DOHH2 (cell line): ENCODE results near the gene DSTYK.

Experiments used
- H3F3A ChIP-seq: fragments of 200-600 bp; sonication (generic), shearing (Covaris generic); 2 replicates; pipeline ENCODE4 v1.6.0; 2016; ENCODE audit warnings: antibody characterized with exemption, mild to moderate bottlenecking; ENCODE audit not compliant: control insufficient read depth, insufficient read depth
- H3K27ac ChIP-seq: fragments of 200-600 bp; sonication (generic); 2 replicates; pipeline ENCODE4 v1.5.1; 2014; ENCODE audit warnings: low read depth, mild to moderate bottlenecking, low read length, moderate library complexity
- H3K27me3 ChIP-seq: fragments of 200-600 bp; sonication (generic); 2 replicates; pipeline ENCODE4 v1.6.1; 2014; ENCODE audit warnings: mild to moderate bottlenecking, low read length, mixed read lengths; ENCODE audit not compliant: control insufficient read depth
- H3K36me3 ChIP-seq: fragments of 200-600 bp; sonication (generic); 2 replicates; pipeline ENCODE4 v1.6.1; 2014; ENCODE audit warnings: mild to moderate bottlenecking, low read length, moderate library complexity, mixed read lengths; ENCODE audit not compliant: control insufficient read depth
- H3K4me1 ChIP-seq: fragments of 200-600 bp; sonication (generic); 2 replicates; pipeline ENCODE4 v1.6.1; 2014; ENCODE audit warnings: mild to moderate bottlenecking, low read length, mixed read lengths; ENCODE audit not compliant: control insufficient read depth
- H3K4me2 ChIP-seq: fragments of 200-600 bp; sonication (generic); 2 replicates; pipeline ENCODE4 v1.6.0; 2014; ENCODE audit warnings: mild to moderate bottlenecking, low read length, moderate library complexity
- H3K4me3 ChIP-seq: fragments of 200-600 bp; sonication (generic); 2 replicates; pipeline ENCODE4 v1.5.1; 2014; ENCODE audit warnings: mild to moderate bottlenecking, low read length, mixed read lengths
- H3K79me2 ChIP-seq: fragments of 200-600 bp; sonication (generic); 2 replicates; pipeline ENCODE4 v1.6.1; 2014; ENCODE audit warnings: mild to moderate bottlenecking, low read length, mixed read lengths; ENCODE audit not compliant: control insufficient read depth
- H3K9me2 ChIP-seq: fragments of 200-600 bp; sonication (generic); replicated peaks from 2 replicates; pipeline ENCODE4 v1.6.1; 2014; ENCODE audit warnings: mild to moderate bottlenecking, low read length, mixed read lengths; ENCODE audit not compliant: control insufficient read depth
- H3K9me3 ChIP-seq: fragments of 200-600 bp; sonication (generic); 2 replicates; pipeline ENCODE4 v1.6.1; 2014; ENCODE audit warnings: antibody characterized with exemption, low read length, mixed read lengths; ENCODE audit not compliant: control insufficient read depth, insufficient read depth
- H4K20me1 ChIP-seq: fragments of 200-600 bp; sonication (generic); 2 replicates; pipeline ENCODE4 v1.6.0; 2014; ENCODE audit warnings: low read depth, mild to moderate bottlenecking, antibody characterized with exemption, low read length, moderate library complexity; ENCODE audit not compliant: control insufficient read depth, insufficient read depth
- CTCF ChIP-seq: fragments of 200-600 bp; sonication (generic); IDR thresholded peaks from one replicate; pipeline ENCODE4 v1.5.1; 2014; ENCODE audit warnings: antibody characterized with exemption, mild to moderate bottlenecking, low read depth, low read length; ENCODE audit not compliant: poor library complexity, severe bottlenecking
- EZH2phosphoT487 ChIP-seq: fragments of 200-600 bp; sonication (generic); IDR thresholded peaks from 2 replicates; pipeline ENCODE4 v1.6.1; 2017; ENCODE audit warnings: borderline replicate concordance, mild to moderate bottlenecking, antibody characterized with exemption, low read length, moderate library complexity, mixed read lengths

The DSTYK gene

GRCh38 chr1:205230982-205231381 is 19.5 kb upstream of the DSTYK start:
- Histone ChIP-seq H3K4me1 (peaks cover 41% of the 10 kb centered on the region), H3K79me2 (no peaks in the 10 kb centered on the region), H3K36me3 (no peaks in the 10 kb centered on the region), H3K4me3 (no peak overlapping the region), H4K20me1 (no peaks in the 10 kb centered on the region), H3K27ac (no peak overlapping the region), H3F3A (no peaks in the 10 kb centered on the region), H3K4me2 (no peak overlapping the region), H3K9me3 (no peaks in the 10 kb centered on the region), H3K9me2 (no peaks in the 10 kb centered on the region), H3K27me3 (peaks cover 43% of the 10 kb centered on the region)
- TF ChIP-seq CTCF (no peak), EZH2phosphoT487 (no peak)

- no peaks in the 10 kb centered on the region for H3F3A ChIP-seq
- no peaks in the 10 kb centered on the region for H3K79me2 ChIP-seq
- H3K9me2 ChIP-seq, result no peaks in the 10 kb centered on the region
- peak overlapping the region; percentile 14 for H3K4me3 ChIP-seq
- peaks cover 41% of the 10 kb centered on the region for H3K4me1 ChIP-seq
- no peaks in the 10 kb centered on the region for H4K20me1 ChIP-seq
- TF ChIP-seq EZH2phosphoT487 (no peak), CTCF (no peak)
- H3K27ac ChIP-seq, result no peak overlapping the region
- peak overlapping the region; percentile 49 for H3K4me2 ChIP-seq
- H3K9me3 ChIP-seq, result no peaks in the 10 kb centered on the region
- H3K36me3 ChIP-seq, result no peaks in the 10 kb centered on the region
- peaks cover 48% of the 10 kb centered on the region for H3K27me3 ChIP-seq
These were observed 18.6 kb upstream of the DSTYK start for GRCh38 chr1:205229916-205230700.

- TF ChIP-seq CTCF (peak; percentile 12), EZH2phosphoT487 (no peak)
- peak overlapping the region; percentile 73 for H3K4me3 ChIP-seq
- peaks cover 54% of the 10 kb centered on the region for H3K27me3 ChIP-seq
- H4K20me1 ChIP-seq, result no peaks in the 10 kb centered on the region
- H3K4me1 ChIP-seq, result peaks cover 41% of the 10 kb centered on the region
- no peaks in the 10 kb centered on the region for H3F3A ChIP-seq
- no peaks in the 10 kb centered on the region for H3K9me3 ChIP-seq
- H3K79me2 ChIP-seq, result no peaks in the 10 kb centered on the region
- H3K27ac ChIP-seq, result no peak overlapping the region
- H3K36me3 ChIP-seq, result no peaks in the 10 kb centered on the region
- H3K9me2 ChIP-seq, result no peaks in the 10 kb centered on the region
- H3K4me2 ChIP-seq, result peak overlapping the region; percentile 90
These were observed 17.9 kb upstream of the DSTYK start for GRCh38 chr1:205229399-205229871.
